Measurements from ENCODE around the gene PUS7. TPM values are rescaled to one million over a fixed set of nuclear protein-coding genes. Genes with fewer than 3 reads are reported as not detected.

The PUS7 gene
- polyA plus RNA-seq, 1 of the 3 experiments (the other 2 are of a cell fraction), result 18.8 TPM

GRCh38 chr7:105538339-105538738, 16.3 kb upstream of the PUS7 start (continued):
- no peak for TF ChIP-seq CTCF (IDR thresholded peaks at IDR 0.05)
- TF ChIP-seq TCF12 (IDR thresholded peaks at IDR 0.05), result no peak
- TF ChIP-seq SIN3A (IDR thresholded peaks at IDR 0.05; ENCODE audit: borderline replicate concordance, low read depth, low read length), result no peak

- POLR2A ChIA-PET, result interaction anchor here (0.5 to 1.0 kb wide), 3 partner anchors 21 to 66 kb away, joined by 3 to 4 read pairs (median 3); no protein-coding TSS in a partner anchor
- Histone ChIP-seq H3K36me3 (replicated peaks in 1 of 2; ENCODE audit: control insufficient read depth in 1 of 2, insufficient read depth in 2 of 2, low read length in 1 of 2) (peaks cover 15 to 29% of the 10 kb centered on the region in 2 experiments), H3K4me1 (ENCODE audit: control insufficient read depth in 1 of 2, insufficient read depth in 2 of 2, low read depth in 1 of 2, low read length in 1 of 2) (peaks cover 4 to 7% of the 10 kb centered on the region in 2 experiments; a peak in 2 of 4 replicates), H2AFZ (ENCODE audit: low read depth) (peak overlapping the region; percentile 94), H3K9me3 (no peaks in the 10 kb centered on the region), H3K4me2 (peak overlapping the region; percentile 86), H3K4me3 (ENCODE audit: low read depth in 2 of 2, low read length in 1 of 2) (peak overlapping the region; percentile 76 to 99), H3F3A (replicated peaks; ENCODE audit: insufficient read depth) (no peaks in the 10 kb centered on the region), H4K20me1 (ENCODE audit: insufficient read depth) (no peaks in the 10 kb centered on the region), H3K79me2 (ENCODE audit: insufficient read depth) (peaks cover 44% of the 10 kb centered on the region), H3K9me2 (no peaks in the 10 kb centered on the region), H3K9ac (peak overlapping the region; percentile 94), H3K27ac (ENCODE audit: low read depth in 2 of 2, low read length in 1 of 2) (peak overlapping the region in 1 of 2 experiments; percentile 69; a peak in 2 of 4 replicates), H3K27me3 (ENCODE audit: insufficient read depth) (no peaks in the 10 kb centered on the region)
- CTCF ChIA-PET, result interaction anchor here (0.6 to 1.8 kb wide), 12 partner anchors 10 to 510 kb away, joined by 3 to 16 read pairs (median 8); no protein-coding TSS in a partner anchor
- 19% methylated on average over 12 of the region's 12 CpGs for WGBS (ENCODE audit: low lambda C conversion rate)
- TF ChIP-seq MXI1 (IDR thresholded peaks at IDR 0.05; ENCODE audit: low read depth, low read length) (no peak; the same call in 1 of the 2 replicates), RFX5 (IDR thresholded peaks at IDR 0.05; ENCODE audit: low read length) (no peak), RAD21 (IDR thresholded peaks at IDR 0.05; ENCODE audit: low read length) (no peak), ZBTB33 (IDR thresholded peaks at IDR 0.05; ENCODE audit: borderline replicate concordance, low read depth) (no peak), EP300 (IDR thresholded peaks at IDR 0.05; ENCODE audit: borderline replicate concordance in 1 of 2, low read depth in 1 of 2, low read length in 1 of 2) (no peak), YY1 (IDR thresholded peaks at IDR 0.05; ENCODE audit: low read depth) (no peak), TEAD4 (IDR thresholded peaks at IDR 0.05; ENCODE audit: borderline replicate concordance, insufficient read depth) (no peak), FOXJ3 (CRISPR knock-in tag; IDR thresholded peaks at IDR 0.05) (no peak), CTCF (IDR thresholded peaks at IDR 0.05) (no peak), FOSL2 (IDR thresholded peaks at IDR 0.05; ENCODE audit: borderline replicate concordance, low read depth) (no peak), MAX (IDR thresholded peaks at IDR 0.05; ENCODE audit: low read depth) (no peak), SMC3 (IDR thresholded peaks at IDR 0.05; ENCODE audit: low read depth, low read length) (no peak), FOXM1 (IDR thresholded peaks at IDR 0.05; ENCODE audit: low read depth) (no peak), IRF3 (IDR thresholded peaks at IDR 0.05; ENCODE audit: low read depth, low read length) (no peak), POLR2AphosphoS5 (IDR thresholded peaks at IDR 0.05; ENCODE audit: low read depth, low read length) (no peak), TCF12 (IDR thresholded peaks at IDR 0.05) (no peak)
- DNase-seq, result no peak
Observed at GRCh38 chr7:105532709-105533460, 10.8 kb upstream of the PUS7 start.
